Gastroesophageal sphincter (tissue), 3 donors: ENCODE data around the gene PPP3CA.

Source experiments
- CTCF ChIP-seq, 4 experiments: fragments of 200-600 bp in 2 of 4; fragments of 450-650 bp in 2 of 4; sonication (generic) in 1 of 4; IDR thresholded peaks; one replicate each; pipeline ENCODE4 v1.5.1; 2017 to 2019; ENCODE audit warnings: antibody characterized with exemption in 4 of 4, mild to moderate bottlenecking in 2 of 4, moderate library complexity in 2 of 4
- POLR2A ChIP-seq, 2 donors: fragments of 450-650 bp; IDR thresholded peaks; one replicate each; pipeline ENCODE4 v1.6.1; 2017; ENCODE audit warnings: antibody characterized with exemption in 2 of 2, mild to moderate bottlenecking in 2 of 2, moderate library complexity in 1 of 2

GRCh38 chr4:101218894-101219293 lies 128.4 kb downstream of the PPP3CA start:
- TF ChIP-seq CTCF (IDR thresholded peaks at IDR 0.05) (no peak), POLR2A (IDR thresholded peaks at IDR 0.05) (no peak)
